Activated T-cell treated with anti-CD3 and anti-CD28 coated beads for 48 hours (primary cell): ENCODE measurements around the gene MTPN.

Experiments
- DNase-seq: peaks from one replicate; pipeline ENCODE4 v3.0.0-alpha.2; 2020; ENCODE audit warnings: low read depth

MTPN gene

DNA sequence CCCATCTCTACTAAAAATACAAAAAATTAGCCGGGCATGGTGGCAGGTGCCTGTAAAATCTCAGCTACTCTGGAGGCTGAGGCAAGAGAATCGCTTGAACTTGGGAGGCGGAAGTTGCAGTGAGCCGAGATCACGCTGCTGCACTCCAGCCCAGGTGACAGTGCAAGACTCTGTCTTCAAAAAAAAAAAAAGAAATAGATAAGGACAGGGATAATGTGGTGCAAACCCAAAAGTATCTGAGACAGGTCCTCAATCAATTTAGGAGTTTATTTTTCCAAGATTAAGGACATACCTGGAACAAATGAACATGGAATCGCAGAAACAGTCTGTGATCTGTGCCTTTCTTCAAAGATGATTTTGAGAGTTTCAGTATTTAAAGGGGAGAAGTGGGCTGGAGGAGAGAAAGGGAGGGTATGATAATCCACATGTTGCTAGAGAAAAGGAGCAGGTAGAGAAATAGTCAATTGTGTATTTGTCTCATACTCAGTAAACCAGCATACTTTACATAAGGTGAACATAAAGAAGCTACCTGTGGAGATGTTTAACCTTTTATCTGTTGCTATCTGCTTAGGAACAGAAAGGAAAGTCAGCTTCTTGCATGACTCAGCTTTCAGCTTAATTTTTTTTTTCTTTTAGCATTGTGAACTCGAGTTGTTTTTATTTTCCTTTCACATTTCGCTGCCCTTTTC lies 4.9 kb upstream of the MTPN start:
- DNase-seq, result no peak

DNA sequence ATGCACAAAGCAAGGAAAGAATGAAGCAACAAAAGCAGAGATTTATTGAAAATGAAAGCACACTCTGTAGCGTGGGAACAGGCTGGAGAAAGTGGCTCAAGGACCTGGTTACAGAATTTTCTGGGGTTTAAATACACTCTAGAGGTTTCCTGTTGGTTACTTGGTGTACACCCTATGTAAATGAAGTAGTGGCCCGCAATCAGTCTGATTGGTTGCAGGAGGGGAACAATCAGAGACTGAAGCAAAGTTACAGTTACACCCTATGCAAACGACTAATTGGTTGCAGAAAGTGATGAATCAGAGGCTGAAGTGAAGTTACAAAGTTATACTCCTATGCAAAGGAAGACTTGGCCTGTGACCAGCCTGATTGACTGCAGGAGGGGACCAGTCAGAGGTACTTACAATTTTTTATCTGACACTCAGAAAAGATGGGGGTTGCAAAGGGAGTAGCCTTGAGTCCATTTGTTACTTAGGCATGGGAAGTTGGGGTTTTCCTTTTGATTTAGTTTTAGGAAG lies 3.6 kb upstream of the MTPN start:
- peak; percentile 32 for DNase-seq

GRCh38 chr7:135980012-135980551 lies 2.9 kb upstream of the MTPN start:
- DNase-seq, result no peak

DNA sequence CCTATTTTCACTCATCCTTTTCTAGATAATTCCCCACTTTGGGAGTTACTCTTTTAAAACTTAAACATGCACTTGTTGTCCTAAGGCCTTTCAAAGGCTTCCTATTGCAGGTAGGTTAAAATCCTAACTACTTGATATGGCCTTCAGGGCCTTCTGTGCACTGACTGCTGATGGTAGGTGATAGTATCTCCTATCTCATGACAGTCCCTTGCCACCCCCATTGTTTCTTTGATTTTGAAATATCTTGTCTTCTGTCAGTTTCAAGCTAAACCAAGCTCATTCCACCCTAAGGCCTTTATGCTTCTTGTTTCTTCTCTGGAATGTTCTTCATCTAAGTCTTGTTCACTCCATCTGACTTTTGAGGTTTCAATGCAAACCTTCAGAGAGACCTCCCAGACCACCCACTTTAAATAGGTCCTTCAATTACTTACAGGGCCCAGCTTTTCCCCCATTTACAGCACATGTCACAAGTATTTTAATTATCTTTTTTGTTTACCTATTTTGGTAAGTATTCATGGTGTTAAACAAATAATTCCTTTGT lies 2.4 kb upstream of the MTPN start:
- DNase-seq, result no peak

DNA sequence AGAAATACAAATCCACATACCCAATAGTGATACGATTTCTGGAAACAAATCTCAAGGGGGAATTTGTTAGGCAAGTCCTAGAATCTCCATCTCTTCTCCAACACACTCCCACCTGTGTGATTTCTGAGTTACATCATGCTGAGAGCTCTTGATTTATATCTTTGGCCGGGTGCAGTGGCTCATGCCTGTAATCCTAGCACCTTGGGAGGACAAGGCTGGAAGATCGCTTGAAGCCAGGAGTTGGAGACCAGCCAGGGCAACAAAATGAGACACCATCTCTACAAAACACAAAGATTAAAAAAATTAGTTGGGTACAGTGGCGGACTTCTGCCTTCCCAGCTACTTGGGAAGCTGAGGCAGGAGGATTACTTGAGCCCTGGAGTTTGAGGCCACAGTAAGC lies 1.5 kb upstream of the MTPN start:
- DNase-seq, result no peak

GRCh38 chr7:135977742-135978066 lies 545 bp upstream of the MTPN start:
- no peak for DNase-seq

- DNase-seq, result no peak
Measured at GRCh38 chr7:135976312-135977006, 700 bp downstream of the MTPN start.

DNA sequence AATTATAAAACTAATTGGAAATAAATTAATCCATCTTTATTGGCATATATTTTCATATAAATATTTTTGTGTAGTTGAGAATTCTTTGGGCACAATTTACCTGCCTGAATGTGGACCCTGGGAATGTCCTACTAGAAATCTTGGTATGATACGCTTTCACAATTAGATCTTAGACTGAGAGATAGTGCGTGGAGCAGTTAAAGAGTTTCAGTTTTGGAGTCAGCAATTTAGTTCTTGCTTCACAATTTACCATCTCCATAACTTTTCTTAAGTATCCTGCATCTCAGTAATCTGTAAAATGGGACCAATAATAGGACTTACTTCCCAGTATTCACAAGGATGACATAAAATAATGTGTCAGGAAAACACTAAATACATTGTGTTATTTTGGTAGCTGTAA lies 2.0 kb downstream of the MTPN start:
- no peak for DNase-seq

DNA sequence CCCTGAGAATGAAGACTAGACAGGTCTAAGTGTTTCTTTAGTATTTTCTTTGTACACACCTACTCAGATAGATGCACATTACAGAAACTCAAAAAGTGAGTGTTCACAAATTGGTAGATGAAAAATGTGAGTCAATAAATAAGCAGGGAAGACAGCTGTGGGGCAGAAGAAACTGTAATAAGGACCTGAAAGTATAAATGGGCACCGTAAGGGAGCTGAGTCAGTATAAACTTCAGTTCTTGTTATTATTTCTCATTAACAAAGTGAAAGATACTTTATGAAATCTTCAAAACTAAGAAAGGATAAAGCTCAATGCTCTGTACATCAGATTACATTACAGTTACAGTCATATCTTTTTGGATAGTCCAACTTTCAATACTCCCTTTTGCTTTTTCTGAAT lies 2.5 kb downstream of the MTPN start:
- no peak for DNase-seq

DNA sequence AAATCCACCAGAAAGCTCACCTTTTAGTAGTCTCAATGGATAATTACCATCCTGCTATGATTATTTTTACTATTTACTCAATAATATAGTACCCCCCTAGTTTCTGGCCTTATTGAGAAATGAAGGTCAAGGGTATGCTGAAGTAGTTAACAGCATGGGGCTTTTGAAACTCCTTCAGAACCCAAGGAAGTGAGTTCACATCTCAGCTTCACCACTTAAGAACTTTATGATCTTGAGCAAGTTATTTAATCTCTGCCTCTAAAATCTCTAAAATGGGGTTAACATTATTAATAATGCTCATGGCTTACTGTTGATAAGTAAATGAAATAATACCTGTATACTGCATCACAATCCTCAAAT lies 5.8 kb downstream of the MTPN start:
- no peak for DNase-seq

DNA sequence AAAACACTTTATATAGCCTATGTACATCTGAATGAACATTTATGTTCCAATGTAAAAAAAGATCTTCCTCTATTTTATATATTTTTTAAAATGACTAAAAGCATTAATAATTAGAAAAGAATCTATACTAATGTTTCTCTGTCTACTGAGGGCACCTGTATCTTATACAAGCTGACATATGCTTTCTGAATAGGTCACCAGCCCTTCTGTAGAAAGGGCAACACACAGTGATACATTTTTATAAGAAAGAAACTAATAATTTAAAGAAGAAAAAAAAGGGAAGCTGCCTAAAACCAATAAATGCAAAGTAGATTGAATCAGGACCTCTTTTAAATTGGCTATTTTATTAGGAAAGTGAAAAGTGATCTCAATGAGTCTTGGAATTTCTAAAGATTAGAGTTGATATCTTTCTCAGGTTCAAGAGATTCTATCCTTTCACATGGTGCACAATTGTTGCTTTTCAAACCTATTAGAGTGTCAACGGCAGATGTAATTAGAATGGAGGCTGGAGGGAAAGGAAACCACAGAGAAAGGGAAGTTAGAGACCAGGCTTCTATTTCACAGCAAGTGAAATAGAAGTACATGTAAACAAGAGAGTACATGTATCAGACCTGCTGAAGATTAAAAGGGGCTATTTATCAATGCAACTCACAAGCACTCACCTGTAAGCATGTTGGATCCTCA lies 6.3 kb downstream of the MTPN start:
- DNase-seq, result no peak

DNA sequence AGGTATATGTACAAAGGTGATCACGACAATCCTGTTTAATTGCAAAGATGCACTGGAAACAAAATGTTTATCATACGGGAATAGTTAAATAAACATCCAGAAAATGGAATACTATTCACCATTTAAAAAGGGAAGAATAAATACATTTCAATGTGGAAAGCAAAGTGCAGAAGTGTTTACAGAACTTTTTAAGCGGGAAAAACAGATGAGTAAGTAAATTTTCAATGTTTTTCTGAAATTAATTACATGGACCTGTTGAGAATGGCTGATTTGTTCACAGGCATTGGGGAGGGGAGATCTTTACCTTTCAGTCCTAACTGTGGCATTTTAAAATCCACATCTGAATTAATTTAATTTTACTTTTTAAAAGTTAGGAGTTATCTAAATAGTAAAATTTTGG lies 7.1 kb downstream of the MTPN start:
- DNase-seq, result no peak

DNA sequence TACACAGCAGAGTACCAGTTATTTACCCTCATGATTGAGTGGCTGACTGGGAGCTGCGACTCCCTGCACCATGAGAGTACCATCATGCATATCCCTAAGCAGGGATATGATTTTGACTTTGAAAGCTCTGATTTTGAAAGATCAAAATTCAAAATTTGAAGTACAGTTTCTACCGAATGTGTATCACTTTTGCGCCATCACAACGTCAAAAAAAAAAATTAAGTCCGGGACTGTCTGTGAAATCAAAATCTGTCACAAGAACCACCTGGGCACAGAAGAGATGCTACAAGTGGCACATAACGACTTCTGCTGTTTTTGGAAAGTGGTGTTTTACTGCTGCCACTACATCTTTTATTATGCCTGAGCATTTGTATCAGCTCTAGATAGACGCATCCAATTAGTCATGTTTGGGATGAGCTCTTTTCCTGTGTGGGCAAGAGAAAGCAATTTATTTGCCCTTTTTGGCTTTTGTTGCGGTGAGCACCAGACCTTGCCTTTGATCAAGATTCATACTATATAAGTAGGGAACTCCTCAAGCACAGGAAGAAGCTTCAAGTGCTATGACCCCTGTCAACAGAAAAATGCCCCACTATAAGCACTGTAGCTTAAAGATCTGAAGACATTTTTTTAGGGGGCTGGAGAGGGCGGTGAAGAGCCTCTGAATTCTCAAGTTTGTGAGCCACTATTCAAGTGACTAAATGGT lies 10.7 kb downstream of the MTPN start:
- no peak for DNase-seq

GRCh38 chr7:135965602-135966001 lies 11.6 kb downstream of the MTPN start:
- no peak for DNase-seq

DNA sequence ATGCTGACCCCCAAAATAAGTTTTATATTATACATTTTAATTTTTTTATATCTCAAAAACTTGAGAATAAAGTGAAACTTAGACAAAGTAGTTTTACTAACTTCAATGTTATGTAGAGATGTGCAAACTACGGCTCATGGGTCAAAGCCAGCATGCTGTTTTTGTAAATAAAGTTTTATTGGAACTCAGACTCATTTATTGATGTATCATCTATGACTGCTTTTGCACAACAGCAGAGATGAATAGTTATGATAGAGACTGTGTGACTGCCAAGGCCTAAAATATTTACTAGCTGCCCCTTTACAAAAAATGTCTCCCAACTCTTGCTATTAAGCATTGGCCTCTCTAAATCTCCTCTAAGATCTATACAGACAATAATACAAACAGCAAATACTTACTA lies 12.4 kb downstream of the MTPN start:
- no peak for DNase-seq

DNA sequence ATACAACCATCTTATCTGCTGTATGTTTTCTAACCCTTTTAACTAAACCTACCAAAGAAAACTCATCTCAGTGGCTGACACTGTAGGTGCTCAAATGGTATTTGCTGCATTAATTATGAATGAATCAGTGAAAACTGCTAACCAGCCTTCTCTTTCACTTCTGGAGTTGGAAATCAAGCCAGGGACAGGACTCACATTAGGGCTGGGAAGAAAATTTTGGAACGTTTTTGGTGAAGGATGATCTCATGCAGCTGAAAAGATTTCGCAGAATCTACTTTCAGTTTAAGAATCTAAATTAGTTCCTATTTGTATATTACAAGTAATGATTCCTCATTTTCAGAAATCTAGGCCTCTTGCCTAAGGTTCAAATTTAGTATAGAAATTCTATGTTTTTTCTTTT lies 12.9 kb downstream of the MTPN start:
- DNase-seq, result no peak

DNA sequence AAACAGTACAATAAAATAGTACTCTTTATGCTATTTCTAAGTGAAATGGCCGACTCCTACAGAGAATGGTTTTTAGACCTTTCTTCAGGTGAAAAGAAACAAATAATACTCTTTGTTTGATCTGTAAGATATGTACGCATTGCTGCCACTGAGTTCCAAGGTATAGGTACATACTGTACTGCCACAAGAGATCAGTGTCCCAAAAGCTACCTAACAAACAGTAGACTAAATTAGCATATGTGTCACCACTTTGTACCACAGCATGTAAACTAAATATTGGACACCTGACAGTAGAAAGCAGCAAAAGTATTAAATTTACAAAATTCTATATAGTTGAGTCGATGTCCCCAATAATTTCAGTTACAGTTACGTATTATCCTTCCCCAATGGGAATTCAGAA lies 14.4 kb downstream of the MTPN start:
- DNase-seq, result no peak

- no peak for DNase-seq
Measured at GRCh38 chr7:135960709-135961451, 16.3 kb downstream of the MTPN start.

GRCh38 chr7:135959646-135960363 lies 17.4 kb downstream of the MTPN start:
- no peak for DNase-seq

DNA sequence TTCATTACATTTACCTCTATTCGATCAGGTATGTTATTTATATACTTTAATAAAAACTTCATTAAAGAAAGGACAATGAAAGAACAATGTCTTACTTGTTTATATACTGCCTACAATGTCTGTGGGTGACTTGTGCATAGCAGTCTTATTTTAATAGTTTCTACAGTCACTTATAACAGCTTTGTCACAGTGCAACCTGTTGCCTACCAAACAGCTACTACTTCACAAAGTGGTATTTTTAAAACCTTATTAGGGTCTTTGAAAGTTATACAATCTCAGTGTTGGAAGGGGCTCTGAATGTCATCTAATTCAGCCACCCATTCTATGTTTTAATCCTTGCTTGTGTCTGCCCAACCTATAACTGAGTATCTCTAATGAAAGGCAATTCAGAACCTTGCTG lies 19.0 kb downstream of the MTPN start:
- DNase-seq, result no peak

DNA sequence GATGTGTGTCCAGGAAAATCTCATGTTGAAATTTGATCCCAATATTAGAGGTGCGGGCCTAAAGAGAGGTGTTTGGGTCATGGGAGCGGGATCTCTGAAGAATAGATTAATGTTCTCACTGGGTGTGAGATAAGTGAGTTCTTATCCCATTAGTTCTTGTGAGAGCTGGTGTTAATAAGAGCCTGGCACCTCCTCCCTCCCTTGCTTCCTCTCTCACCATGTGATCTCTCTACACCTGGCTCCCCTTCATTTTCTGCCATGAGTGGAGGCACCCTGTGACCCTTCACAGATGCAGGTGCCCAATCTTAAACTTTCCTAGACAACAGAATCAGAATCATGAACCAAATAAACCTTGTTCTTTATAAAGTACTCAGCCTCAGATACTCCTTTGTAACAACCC lies 19.5 kb downstream of the MTPN start:
- no peak for DNase-seq
